Renal pelvis (tissue), 12 donors: ENCODE data around the gene POLN. TPM values are rescaled to one million over a fixed set of nuclear protein-coding genes. Genes with fewer than 3 reads are reported as not detected.

Experiments used
- DNase-seq: peaks from one replicate; pipeline ENCODE4 v3.0.0-alpha.2; 2013
- long read RNA-seq, 16 experiments: transcript quantifications; one replicate each; lab custom pipeline, GENCODE V29; 2026
- polyA plus RNA-seq, 3 donors: library from polyadenylated mRNA; unstranded; fragments of 120-200 nt; gene quantifications; one replicate each; pipeline ENCODE4 v1.2.1, GENCODE V29; 2013; ENCODE audit not compliant: insufficient read length in 3 of 3

POLN gene
- 1 to 10 TPM; 2.3 to 6.7 (median 3.7) TPM for polyA plus RNA-seq
- long read RNA-seq, donor 1: 0 reads
- long read RNA-seq, donor 2: 0 reads
- long read RNA-seq, donor 3: 0 reads
- long read RNA-seq, donor 4: 0 reads
- long read RNA-seq, donor 5: 0 reads
- long read RNA-seq, donor 6: 0 reads
- long read RNA-seq, donor 7: 0 reads
- long read RNA-seq, donor 8: 0 reads
- long read RNA-seq, donor 9: 0 reads
- long read RNA-seq, donor 10: 0 reads
- long read RNA-seq, donor 11: 0 reads
- long read RNA-seq, donor 12: 0 reads
- long read RNA-seq, donor 13: 0 reads
- long read RNA-seq, donor 14: 0 reads
- long read RNA-seq, donor 15: 0 reads
- long read RNA-seq, donor 16: 0 reads

- peak; percentile 97 for DNase-seq
Measured at GRCh38 chr4:2241410-2242353, at the start of gene POLN, which contains the start of gene HAUS3. Gene POLN (minus strand): TSS chr4:2242121. CDS start chr4:2229231, 12,890 bp downstream. Gene HAUS3 (minus strand): TSS chr4:2242121. CDS start chr4:2240946, 1,175 bp downstream.

- DNase-seq: no peak
Measured at GRCh38 chr4:2290974-2291704, 49.2 kb upstream of the POLN start.

GRCh38 chr4:2290488-2290887, 48.6 kb upstream of the POLN start:
- no peak for DNase-seq

GRCh38 chr4:2289955-2290333, 48.0 kb upstream of the POLN start:
- no peak for DNase-seq

- no peak for DNase-seq
Measured at GRCh38 chr4:2289311-2289954, 47.5 kb upstream of the POLN start.

GRCh38 chr4:2288051-2288541, 46.2 kb upstream of the POLN start:
- DNase-seq: no peak

GRCh38 chr4:2287594-2287915, 45.6 kb upstream of the POLN start:
- DNase-seq: no peak

GRCh38 chr4:2286904-2287593, 45.1 kb upstream of the POLN start:
- DNase-seq: no peak

- DNase-seq: no peak
Measured at GRCh38 chr4:2285613-2286381, 43.9 kb upstream of the POLN start.

GRCh38 chr4:2284934-2285612, 43.2 kb upstream of the POLN start:
- no peak for DNase-seq

GRCh38 chr4:2284161-2284933, 42.4 kb upstream of the POLN start:
- DNase-seq: no peak

GRCh38 chr4:2283199-2283711, 41.3 kb upstream of the POLN start:
- no peak for DNase-seq

- DNase-seq: no peak
Measured at GRCh38 chr4:2281575-2282343, 39.8 kb upstream of the POLN start.

GRCh38 chr4:2280531-2281300, 38.8 kb upstream of the POLN start:
- DNase-seq: no peak

- DNase-seq: no peak
Measured at GRCh38 chr4:2277956-2278355, 36.0 kb upstream of the POLN start.

- DNase-seq: no peak
Measured at GRCh38 chr4:2276581-2277325, 34.8 kb upstream of the POLN start.
